ENCODE data around the gene TICAM2.

TICAM2 gene

DNA sequence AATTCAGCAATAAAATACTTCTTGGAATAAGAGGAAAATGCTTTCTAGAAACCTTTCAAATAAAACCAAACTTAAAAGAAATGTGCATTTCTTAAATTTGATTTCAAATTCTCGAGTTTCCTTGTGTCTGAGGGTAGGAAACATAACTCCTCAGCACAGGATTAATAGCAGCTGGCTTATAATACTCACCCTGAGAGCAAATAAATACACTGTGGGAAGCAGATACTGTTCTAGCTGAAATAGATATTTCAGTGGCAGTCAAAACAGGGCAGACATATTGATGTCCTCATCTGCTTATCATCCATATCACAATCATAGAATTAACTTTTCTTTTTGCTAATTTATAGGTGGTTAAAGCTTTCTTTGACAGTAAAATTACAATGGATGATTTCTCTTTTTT is 33.6 kb downstream of the TICAM2 start:
- TF ChIP-seq POLR2A (IDR thresholded peaks at IDR 0.05; ENCODE audit: low read depth, low read length), result no peak
- FAIRE-seq (no peak), DNase-seq (ENCODE audit: insufficient read length, low spot score) (no peak)

DNA sequence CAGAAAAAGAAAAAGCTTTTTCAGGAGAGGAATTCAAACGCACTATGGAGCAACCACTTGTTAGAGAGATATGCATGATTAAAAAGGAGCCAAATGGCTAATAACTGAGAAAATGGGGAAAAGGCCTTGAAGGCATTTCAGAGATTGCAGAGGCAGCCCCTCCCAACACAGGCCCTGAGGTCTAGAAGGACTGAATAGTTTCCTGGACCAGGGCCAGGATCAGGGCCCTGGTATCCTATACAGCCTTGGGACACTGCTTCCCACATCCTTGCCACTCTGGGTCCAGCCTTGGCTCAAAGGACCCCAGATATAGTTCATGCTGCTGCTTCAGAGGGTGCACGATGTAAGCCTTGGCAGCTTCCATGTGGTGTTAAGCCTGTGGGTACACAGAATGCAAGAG is 37.0 kb downstream of the TICAM2 start:
- DNase-seq (ENCODE audit: insufficient read length, low spot score) (no peak), FAIRE-seq (no peak)
- no peak for TF ChIP-seq POLR2A (IDR thresholded peaks at IDR 0.05; ENCODE audit: low read depth, low read length)

GRCh38 chr5:115561176-115561575 is 41.1 kb downstream of the TICAM2 start:
- FAIRE-seq (no peak), DNase-seq (ENCODE audit: insufficient read length, low spot score) (no peak)
- TF ChIP-seq POLR2A (IDR thresholded peaks at IDR 0.05; ENCODE audit: low read depth, low read length), result no peak

- DNase-seq (ENCODE audit: insufficient read length, low spot score) (no peak), FAIRE-seq (no peak)
- TF ChIP-seq POLR2A (IDR thresholded peaks at IDR 0.05; ENCODE audit: low read depth, low read length), result no peak
Measured at GRCh38 chr5:115559524-115559923, 42.8 kb downstream of the TICAM2 start.

DNA sequence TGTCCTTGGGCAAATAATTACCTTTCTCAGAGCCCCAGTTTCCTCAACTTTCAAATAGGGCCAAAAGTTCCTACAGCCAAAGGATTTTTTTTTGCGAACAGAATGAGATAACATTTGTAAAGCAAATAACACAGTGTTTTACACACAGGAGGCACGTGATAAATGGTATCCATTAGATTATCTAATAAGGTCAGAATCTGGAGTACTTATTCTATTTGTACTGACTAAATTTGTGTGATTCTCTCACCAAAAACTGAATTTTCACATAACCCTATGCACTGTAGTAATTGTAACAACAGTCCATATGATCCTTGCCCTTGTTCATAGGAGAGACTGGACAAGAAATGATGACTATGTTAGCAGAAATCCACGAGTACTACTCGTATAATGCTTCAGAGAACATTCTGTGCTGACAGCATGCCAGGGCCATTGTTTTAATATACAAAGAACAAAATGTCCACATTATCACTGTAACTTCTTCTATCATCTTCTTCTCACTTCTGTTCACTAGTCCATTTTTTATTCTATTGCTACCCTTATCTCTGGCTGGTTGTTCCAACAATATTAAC is 43.8 kb downstream of the TICAM2 start:
- DNase-seq (ENCODE audit: insufficient read length, low spot score) (no peak), FAIRE-seq (no peak)
- TF ChIP-seq POLR2A (IDR thresholded peaks at IDR 0.05; ENCODE audit: low read depth, low read length), result no peak

DNA sequence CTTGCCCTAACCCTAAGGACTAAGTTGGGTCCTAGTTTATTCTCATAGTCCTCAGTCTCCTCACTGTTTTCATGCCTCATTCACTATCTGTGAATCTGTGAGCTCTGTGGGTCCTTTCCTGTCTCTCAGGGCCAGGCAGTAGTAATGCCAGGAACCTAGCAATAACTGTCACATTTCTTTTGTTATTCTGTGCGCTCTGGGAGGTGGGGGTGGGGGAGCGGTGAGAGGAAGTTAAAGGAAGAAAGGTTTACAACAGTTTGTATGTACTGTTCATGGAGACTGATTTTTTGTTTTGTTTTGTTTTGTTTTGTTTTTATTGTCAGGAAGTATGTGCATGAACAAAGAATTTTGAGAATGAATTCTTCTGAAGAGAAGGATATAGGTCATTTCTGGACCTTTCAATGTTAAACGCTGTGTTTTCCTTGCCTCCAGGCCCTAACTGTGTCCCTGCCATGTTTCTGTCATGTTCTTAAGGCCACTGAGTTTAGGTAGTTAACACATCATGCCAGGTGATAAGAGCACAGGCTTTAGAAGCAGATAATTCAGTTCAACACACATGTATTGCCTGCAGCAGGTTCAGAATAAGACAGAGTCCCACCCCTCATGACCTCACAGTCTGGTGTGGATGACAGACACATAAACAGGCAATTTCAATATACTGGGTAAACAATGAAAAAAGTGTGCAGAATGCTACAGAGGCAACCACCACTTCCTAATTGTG is 44.5 kb downstream of the TICAM2 start:
- DNase-seq (ENCODE audit: insufficient read length, low spot score) (no peak), FAIRE-seq (no peak)
- TF ChIP-seq POLR2A (IDR thresholded peaks at IDR 0.05; ENCODE audit: low read depth, low read length), result no peak

GRCh38 chr5:115556276-115556675 is 46.0 kb downstream of the TICAM2 start:
- FAIRE-seq, result no peak
- DNase-seq (ENCODE audit: insufficient read length, low spot score), result no peak
- no peak for TF ChIP-seq POLR2A (IDR thresholded peaks at IDR 0.05; ENCODE audit: low read depth, low read length)

DNA sequence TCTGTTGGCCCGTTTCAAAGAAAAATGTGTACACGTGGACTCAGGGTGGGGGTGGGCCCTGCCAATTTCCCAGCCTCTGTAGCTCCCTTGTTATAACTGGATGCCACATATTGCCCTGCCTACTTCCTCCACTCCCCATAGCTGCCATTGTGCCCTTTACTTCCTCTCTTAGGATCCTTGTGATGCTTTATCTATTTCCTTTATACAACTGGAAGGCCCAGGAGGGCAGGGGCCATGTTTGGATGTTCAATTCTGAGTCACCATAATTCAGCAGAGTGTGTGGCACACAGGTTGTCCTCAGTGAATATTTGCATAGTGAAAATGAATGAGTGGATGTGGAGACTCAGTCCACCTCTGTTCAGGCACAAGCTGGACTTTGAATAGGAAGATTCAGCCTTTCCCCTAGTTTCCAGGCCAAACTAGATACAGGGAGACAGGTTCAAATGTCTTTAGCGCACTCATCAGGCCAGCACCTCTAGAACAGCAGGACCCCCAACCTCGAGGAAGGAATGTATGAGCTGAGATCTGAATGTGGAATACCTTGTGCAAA is 47.1 kb downstream of the TICAM2 start:
- TF ChIP-seq POLR2A (IDR thresholded peaks at IDR 0.05; ENCODE audit: low read depth, low read length), result no peak
- DNase-seq (ENCODE audit: insufficient read length, low spot score) (no peak), FAIRE-seq (no peak)

- TF ChIP-seq POLR2A (IDR thresholded peaks at IDR 0.05; ENCODE audit: low read depth, low read length), result no peak
- FAIRE-seq (no peak), DNase-seq (ENCODE audit: insufficient read length, low spot score) (no peak)
Measured at GRCh38 chr5:115553082-115553481, 49.2 kb downstream of the TICAM2 start.

DNA sequence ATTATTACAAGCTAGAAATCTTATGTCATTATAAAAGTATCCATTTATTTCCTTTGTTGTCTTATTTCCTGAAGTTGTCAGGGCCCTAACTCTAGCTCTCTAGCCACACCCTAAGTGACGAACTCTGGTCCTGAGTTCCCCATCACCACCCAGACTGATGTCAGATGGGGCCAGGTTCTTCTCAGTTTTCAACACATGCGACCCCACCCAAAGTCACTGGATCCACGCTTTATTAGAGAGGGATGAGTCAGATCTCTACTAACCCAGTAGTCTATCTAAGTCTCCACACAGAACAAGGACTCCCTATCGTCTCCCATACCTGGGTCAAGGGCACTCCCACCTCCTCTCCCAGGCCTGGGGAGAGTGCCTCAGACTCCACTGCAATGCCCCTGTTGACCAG is 50.9 kb downstream of the TICAM2 start:
- TF ChIP-seq POLR2A (IDR thresholded peaks at IDR 0.05; ENCODE audit: low read depth, low read length), result no peak
- DNase-seq (ENCODE audit: insufficient read length, low spot score), result no peak
- no peak for FAIRE-seq

GRCh38 chr5:115549154-115549553 is 53.1 kb downstream of the TICAM2 start:
- no peak for TF ChIP-seq POLR2A (IDR thresholded peaks at IDR 0.05; ENCODE audit: low read depth, low read length)
- FAIRE-seq (no peak), DNase-seq (ENCODE audit: insufficient read length, low spot score) (no peak)

DNA sequence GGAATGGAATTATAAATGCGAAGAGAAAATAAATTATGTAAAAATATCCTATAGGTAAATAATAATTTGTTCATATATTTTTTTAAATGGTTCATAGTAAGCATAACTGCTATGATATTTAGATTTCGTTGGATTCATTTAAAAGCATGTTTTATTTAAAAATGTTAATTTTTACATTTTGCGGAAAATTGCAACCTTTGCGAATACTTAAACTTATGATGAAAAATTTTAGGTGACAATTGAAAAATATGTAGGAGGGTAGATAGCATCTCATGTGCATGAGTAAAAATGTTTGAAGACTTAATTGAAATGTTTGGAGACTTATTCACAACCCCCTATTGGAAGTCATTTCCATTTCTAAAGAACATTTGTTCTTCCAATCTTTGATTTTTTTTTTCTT is 53.6 kb downstream of the TICAM2 start:
- no peak for DNase-seq (ENCODE audit: insufficient read length, low spot score)
- TF ChIP-seq POLR2A (IDR thresholded peaks at IDR 0.05; ENCODE audit: low read depth, low read length), result no peak
- no peak for FAIRE-seq

- no peak for FAIRE-seq
- no peak for TF ChIP-seq POLR2A (IDR thresholded peaks at IDR 0.05; ENCODE audit: low read depth, low read length)
Measured at GRCh38 chr5:115545351-115545882, 56.9 kb downstream of the TICAM2 start.

GRCh38 chr5:115544436-115545350 is 57.6 kb downstream of the TICAM2 start, which contains the start of gene FEM1C:
Gene FEM1C, minus strand, starts transcription at chr5:115544775. Its CDS starts 1,282 bp downstream, at chr5:115543493.
- TF ChIP-seq POLR2A (IDR thresholded peaks at IDR 0.05; ENCODE audit: low read depth, low read length), result peak; percentile 99
- peak; percentile 92 for DNase-seq (ENCODE audit: insufficient read length, low spot score)
- FAIRE-seq, result no peak

More at GRCh38 chr5:115545351-115545882, 56.9 kb downstream of the TICAM2 start:
- DNase-seq (ENCODE audit: insufficient read length, low spot score), result no peak

Measured in H54 (cell line).